A673 (cell line): ENCODE data around the gene CCDC57.

Experiments
- EZH2 ChIP-seq: fragments of 200-600 bp; sonication (generic); IDR thresholded peaks from 2 replicates; pipeline ENCODE4 v1.6.1; 2017; ENCODE audit warnings: borderline replicate concordance, low read depth, mild to moderate bottlenecking, mixed read lengths, antibody characterized with exemption, low read length; ENCODE audit not compliant: poor library complexity, severe bottlenecking
- TF ChIP-seq, protein P1 (sequence below): fragments of 300-800, 200-600 bp; sonication (generic); conservative IDR thresholded peaks from 2 replicates; pipeline ENCODE4 v1.5.1; 2017; ENCODE audit warnings: low read depth, mild to moderate bottlenecking, antibody characterized with exemption, low read length, moderate library complexity, mixed read lengths

- TF ChIP-seq, protein P1, sequence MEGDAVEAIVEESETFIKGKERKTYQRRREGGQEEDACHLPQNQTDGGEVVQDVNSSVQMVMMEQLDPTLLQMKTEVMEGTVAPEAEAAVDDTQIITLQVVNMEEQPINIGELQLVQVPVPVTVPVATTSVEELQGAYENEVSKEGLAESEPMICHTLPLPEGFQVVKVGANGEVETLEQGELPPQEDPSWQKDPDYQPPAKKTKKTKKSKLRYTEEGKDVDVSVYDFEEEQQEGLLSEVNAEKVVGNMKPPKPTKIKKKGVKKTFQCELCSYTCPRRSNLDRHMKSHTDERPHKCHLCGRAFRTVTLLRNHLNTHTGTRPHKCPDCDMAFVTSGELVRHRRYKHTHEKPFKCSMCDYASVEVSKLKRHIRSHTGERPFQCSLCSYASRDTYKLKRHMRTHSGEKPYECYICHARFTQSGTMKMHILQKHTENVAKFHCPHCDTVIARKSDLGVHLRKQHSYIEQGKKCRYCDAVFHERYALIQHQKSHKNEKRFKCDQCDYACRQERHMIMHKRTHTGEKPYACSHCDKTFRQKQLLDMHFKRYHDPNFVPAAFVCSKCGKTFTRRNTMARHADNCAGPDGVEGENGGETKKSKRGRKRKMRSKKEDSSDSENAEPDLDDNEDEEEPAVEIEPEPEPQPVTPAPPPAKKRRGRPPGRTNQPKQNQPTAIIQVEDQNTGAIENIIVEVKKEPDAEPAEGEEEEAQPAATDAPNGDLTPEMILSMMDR, result no peak
- TF ChIP-seq EZH2, result no peak
These were observed 10.2 kb upstream of the CCDC57 start for GRCh38 chr17:82222816-82223215.
